GM21576 (cell line): ENCODE measurements around the gene ZBTB8OS.

ENCODE experiments used
- ATAC-seq: cut with Tn5 transposase; IDR thresholded peaks from one replicate; pipeline ENCODE4 v1.9.1; 2021; ENCODE audit warnings: mild to moderate bottlenecking, moderate library complexity; ENCODE audit not compliant: unreplicated experiment

Gene ZBTB8OS

DNA sequence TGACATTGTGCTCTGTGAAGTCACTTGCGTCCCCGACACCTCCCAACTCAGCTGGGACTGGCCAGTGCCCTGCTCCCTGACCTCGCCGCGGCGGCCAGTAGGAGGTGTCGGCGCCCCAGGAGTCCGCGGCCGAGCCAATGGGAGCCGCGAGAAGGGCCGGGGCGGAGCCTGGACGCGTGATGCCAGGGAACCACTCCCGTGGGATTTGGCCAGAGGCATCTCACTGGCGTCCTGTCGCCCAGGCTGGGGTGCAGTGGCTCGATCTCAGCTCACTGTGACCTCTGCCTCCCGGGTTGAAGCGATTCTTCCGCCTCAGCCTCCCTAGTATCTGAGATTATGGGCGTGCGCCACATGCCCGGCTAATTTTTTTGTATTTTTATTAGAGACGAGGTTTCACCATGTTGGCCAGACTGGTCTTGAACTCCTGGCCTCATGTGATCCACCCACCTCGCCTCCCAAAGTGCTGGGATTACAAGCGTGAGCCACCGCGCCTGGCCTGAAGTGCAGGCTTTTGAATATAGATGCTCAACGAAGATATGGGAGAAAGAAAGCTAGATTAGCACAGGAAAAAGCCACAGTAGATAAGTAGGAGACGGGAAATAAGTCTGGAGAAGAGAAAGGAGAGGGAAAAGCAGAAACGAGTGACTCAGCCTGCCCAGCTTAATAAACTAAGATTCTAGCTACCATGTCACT is 38.0 kb downstream of the ZBTB8OS start:
- ATAC-seq: peak; percentile 64

- no peak for ATAC-seq
These were observed 38.5 kb downstream of the ZBTB8OS start for GRCh38 chr1:32611859-32612188.

GRCh38 chr1:32609180-32609579 is 41.2 kb downstream of the ZBTB8OS start:
- ATAC-seq: no peak

DNA sequence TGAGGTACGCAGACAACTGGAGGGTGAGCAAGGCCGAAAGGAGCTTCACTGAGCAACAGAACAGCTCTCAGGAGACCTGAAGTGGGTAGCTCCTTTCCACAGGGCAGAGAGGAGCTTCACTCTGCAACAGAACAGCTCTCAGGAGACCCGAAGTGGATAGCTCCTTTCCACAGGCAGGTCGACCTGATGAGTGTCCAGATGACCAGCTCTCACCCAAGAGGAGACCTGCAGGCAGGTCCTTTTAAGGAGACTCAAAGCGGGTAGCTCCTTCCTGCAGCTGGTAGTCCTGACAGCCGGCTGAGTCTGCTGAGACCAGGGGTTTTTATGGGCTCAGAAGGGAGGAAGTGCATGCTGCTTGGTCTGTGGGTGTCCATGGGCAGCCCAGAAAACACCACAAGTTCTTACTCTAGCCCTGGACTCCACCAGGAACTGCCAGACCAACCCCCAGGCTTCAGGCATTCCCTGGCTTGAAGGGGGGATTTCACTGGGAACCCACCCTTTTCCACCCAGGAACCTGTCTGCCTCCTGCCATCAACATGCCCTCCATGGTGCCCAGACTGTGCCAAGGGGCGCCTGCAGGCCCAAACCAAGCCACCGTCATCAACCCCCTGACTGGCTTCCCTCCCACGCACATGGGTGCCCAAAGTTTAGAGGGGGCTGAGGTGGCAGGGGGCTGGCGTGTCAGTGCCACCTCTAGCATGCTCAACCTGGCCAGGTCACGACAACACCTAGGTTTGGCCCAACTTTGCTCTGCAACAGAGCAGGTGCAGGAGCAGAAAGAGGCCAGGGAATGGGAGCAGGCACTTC is 43.6 kb downstream of the ZBTB8OS start:
- no peak for ATAC-seq

DNA sequence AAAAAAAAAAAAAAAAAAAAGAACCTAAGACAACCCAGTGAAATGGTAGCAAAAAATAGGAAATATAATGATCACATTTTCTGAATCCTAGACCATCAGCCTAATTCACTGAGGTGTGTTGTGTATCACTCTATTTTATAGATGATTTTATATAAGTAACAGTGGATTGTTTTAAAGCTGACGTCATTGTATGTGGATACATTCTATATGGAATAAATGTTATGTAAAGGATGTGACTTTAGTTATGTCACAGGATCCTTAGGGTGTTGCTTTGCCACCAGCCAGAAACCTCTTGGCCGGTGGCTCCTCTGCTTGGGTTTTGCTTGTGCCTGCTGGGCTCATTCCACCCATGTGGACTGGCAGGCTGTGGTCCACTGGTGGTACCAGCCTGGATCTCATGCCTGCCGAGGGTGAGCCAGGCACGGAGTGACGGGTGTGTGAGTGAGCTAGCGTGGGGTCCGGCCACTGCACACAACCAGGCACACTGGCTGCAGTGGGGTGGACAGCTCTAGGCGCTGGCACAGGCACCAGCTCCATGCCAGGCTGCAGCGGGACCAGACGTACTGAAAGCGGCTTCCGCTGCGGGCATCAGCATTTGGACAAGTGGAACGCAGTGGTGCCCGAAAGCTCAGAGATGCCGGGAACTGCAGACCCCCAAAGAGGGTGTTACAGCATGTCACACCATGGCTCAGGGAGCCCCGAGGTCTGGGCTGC is 44.5 kb downstream of the ZBTB8OS start:
- no peak for ATAC-seq

- ATAC-seq: no peak
These were observed 50.3 kb downstream of the ZBTB8OS start for GRCh38 chr1:32600034-32600433.

DNA sequence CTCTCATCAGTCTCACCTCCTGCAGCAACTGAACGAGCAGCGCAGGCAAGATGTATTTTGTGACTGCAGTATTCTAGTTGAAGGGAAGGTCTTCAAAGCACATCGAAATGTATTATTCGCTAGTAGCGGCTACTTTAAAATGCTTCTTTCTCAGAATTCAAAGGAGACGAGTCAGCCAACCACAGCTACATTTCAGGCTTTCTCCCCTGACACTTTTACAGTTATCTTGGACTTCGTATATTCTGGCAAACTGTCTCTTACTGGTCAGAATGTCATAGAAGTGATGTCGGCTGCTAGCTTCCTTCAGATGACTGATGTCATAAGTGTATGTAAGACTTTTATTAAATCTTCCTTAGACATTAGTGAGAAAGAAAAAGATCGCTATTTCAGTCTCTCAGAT is 57.4 kb downstream of the ZBTB8OS start:
- no peak for ATAC-seq

- no peak for ATAC-seq
These were observed 69.9 kb downstream of the ZBTB8OS start for GRCh38 chr1:32580348-32581017.
